NCI-H1694 treated with DMSO at 0.1 percent for 48 hours (cell line): Measurements from ENCODE around the gene ANAPC5.

Source experiments
- DNase-seq: peaks from one replicate; lab custom pipeline; 2025; lab: John Stamatoyannopoulos, UW

Gene ANAPC5

GRCh38 chr12:121366063-121366459, 13.8 kb upstream of the ANAPC5 start:
- no peak for DNase-seq

- no peak for DNase-seq
Observed at GRCh38 chr12:121365416-121366062, 13.3 kb upstream of the ANAPC5 start.

- DNase-seq = no peak
Observed at GRCh38 chr12:121364683-121365121, 12.5 kb upstream of the ANAPC5 start.

- DNase-seq = no peak
Observed at GRCh38 chr12:121358073-121358472, 5.9 kb upstream of the ANAPC5 start.

GRCh38 chr12:121357331-121357730, 5.1 kb upstream of the ANAPC5 start:
- DNase-seq = no peak

- no peak for DNase-seq
Observed at GRCh38 chr12:121356657-121357056, 4.4 kb upstream of the ANAPC5 start.

GRCh38 chr12:121355818-121356217, 3.6 kb upstream of the ANAPC5 start:
- DNase-seq = no peak

GRCh38 chr12:121352682-121353018, 439 bp upstream of the ANAPC5 start:
- DNase-seq = no peak

- DNase-seq = no peak
Observed at GRCh38 chr12:121346747-121347146, 5.5 kb downstream of the ANAPC5 start.

- no peak for DNase-seq
Observed at GRCh38 chr12:121345151-121345815, 6.9 kb downstream of the ANAPC5 start.

- DNase-seq = no peak
Observed at GRCh38 chr12:121344506-121344905, 7.7 kb downstream of the ANAPC5 start.

- DNase-seq = no peak
Observed at GRCh38 chr12:121337416-121337815, 14.8 kb downstream of the ANAPC5 start.

GRCh38 chr12:121334513-121335343, 17.5 kb downstream of the ANAPC5 start:
- DNase-seq = peak; percentile 70

- DNase-seq = no peak
Observed at GRCh38 chr12:121333747-121334146, 18.5 kb downstream of the ANAPC5 start.

GRCh38 chr12:121331248-121331647, 21.0 kb downstream of the ANAPC5 start:
- no peak for DNase-seq

- DNase-seq = no peak
Observed at GRCh38 chr12:121330692-121331091, 21.5 kb downstream of the ANAPC5 start.

GRCh38 chr12:121330195-121330594, 22.0 kb downstream of the ANAPC5 start:
- no peak for DNase-seq

- DNase-seq = no peak
Observed at GRCh38 chr12:121328620-121329019, 23.6 kb downstream of the ANAPC5 start.

- DNase-seq = peak; percentile 63
Observed at GRCh38 chr12:121326996-121327674, 25.1 kb downstream of the ANAPC5 start.

GRCh38 chr12:121325922-121326396, 26.3 kb downstream of the ANAPC5 start:
- no peak for DNase-seq

GRCh38 chr12:121323908-121324307, 28.3 kb downstream of the ANAPC5 start:
- DNase-seq = no peak

- DNase-seq = no peak
Observed at GRCh38 chr12:121318121-121318520, 34.1 kb downstream of the ANAPC5 start.
